GM12878 (cell line): ENCODE results near the gene BRICD5. TPM values are rescaled to one million over a fixed set of nuclear protein-coding genes. Genes with fewer than 3 reads are reported as not detected.

Experiments used
- BHLHE40 ChIP-seq, 2 experiments: fragments of 450-650 bp in 1 of 2; IDR thresholded peaks; 2 replicates each; pipeline ENCODE4 v1.6.1; 2011 to 2017; ENCODE audit warnings: low read depth in 2 of 2, borderline replicate concordance in 1 of 2, improper control_type of control experiment in 1 of 2, low read length in 1 of 2, mild to moderate bottlenecking in 1 of 2
- CREB1 ChIP-seq: IDR thresholded peaks from 2 replicates; pipeline ENCODE4 v1.6.1; 2012; ENCODE audit warnings: low read depth, mild to moderate bottlenecking, inconsistent platforms
- EGR1 ChIP-seq, 2 experiments: IDR thresholded peaks; 1 replicate in 1 of 2; 2 replicates in 1 of 2; pipeline ENCODE4 v1.6.1; 2011 to 2012; ENCODE audit warnings: low read depth in 2 of 2, low read length in 2 of 2, borderline replicate concordance in 1 of 2, mild to moderate bottlenecking in 1 of 2, moderate library complexity in 1 of 2
- EP300 ChIP-seq, 2 experiments: fragments of 150-350 bp in 1 of 2; IDR thresholded peaks; 2 replicates each; pipeline ENCODE4 v1.6.1; 2011 to 2012; ENCODE audit warnings: low read depth in 2 of 2, low read length in 2 of 2, borderline replicate concordance in 1 of 2, improper control_type of control experiment in 1 of 2, inconsistent platforms in 1 of 2; ENCODE audit not compliant: control insufficient read depth in 1 of 2
- HDAC2 ChIP-seq: fragments of 200-600 bp; sonication (generic); IDR thresholded peaks from 2 replicates; pipeline ENCODE4 v1.6.1; 2017
- KDM1A ChIP-seq: fragments of 200-600 bp; sonication (generic); IDR thresholded peaks from 2 replicates; pipeline ENCODE4 v1.6.1; 2016; ENCODE audit warnings: borderline replicate concordance
- MYC ChIP-seq: IDR thresholded peaks from 2 replicates; pipeline ENCODE4 v1.6.1; 2011; ENCODE audit warnings: mild to moderate bottlenecking, low read length, moderate library complexity, inconsistent platforms; ENCODE audit not compliant: insufficient read depth, insufficient replicate concordance, insufficient read length, severe bottlenecking
- NBN ChIP-seq: fragments of 450-650 bp; IDR thresholded peaks from 2 replicates; pipeline ENCODE4 v1.6.1; 2016
- RBBP5 ChIP-seq: fragments of 200-600 bp; sonication (generic); conservative IDR thresholded peaks from 2 replicates; pipeline ENCODE4 v1.6.1; 2016
- SIN3A ChIP-seq: IDR thresholded peaks from 2 replicates; pipeline ENCODE4 v1.6.1; 2012; ENCODE audit warnings: low read depth, low read length, improper control_type of control experiment
- SIX5 ChIP-seq: IDR thresholded peaks from 2 replicates; pipeline ENCODE4 v1.6.1; 2011; ENCODE audit warnings: mild to moderate bottlenecking, low read depth, low read length, moderate library complexity; ENCODE audit not compliant: severe bottlenecking
- SMC3 ChIP-seq: IDR thresholded peaks from 2 replicates; pipeline ENCODE4 v1.6.1; 2011; ENCODE audit warnings: low read length, improper control_type of control experiment, borderline replicate concordance
- STAT1 ChIP-seq: fragments of 450-650 bp; conservative IDR thresholded peaks from 2 replicates; pipeline ENCODE4 v1.6.1; 2014; ENCODE audit warnings: antibody characterized with exemption, mild to moderate bottlenecking
- STAT3 ChIP-seq: IDR thresholded peaks from 2 replicates; pipeline ENCODE4 v1.6.1; 2011; ENCODE audit warnings: low read depth, low read length, improper control_type of control experiment
- YY1 ChIP-seq: IDR thresholded peaks from 2 replicates; pipeline ENCODE4 v1.6.1; 2011; ENCODE audit warnings: low read depth, mild to moderate bottlenecking, low read length
- ZBED1 ChIP-seq: IDR thresholded peaks from 2 replicates; pipeline ENCODE4 v1.6.1; 2016; ENCODE audit warnings: borderline replicate concordance
- ZNF384 ChIP-seq: IDR thresholded peaks from 2 replicates; pipeline ENCODE4 v1.6.1; 2012; ENCODE audit warnings: low read depth, mild to moderate bottlenecking, low read length, improper control_type of control experiment, borderline replicate concordance
- polyA plus RNA-seq, 11 experiments: library from polyadenylated mRNA; depleted of rRNA in 4 of 11; unstranded in 6 of 11; stranded (reverse) in 5 of 11; fragments of >200 nt; fragmentation: Nextera tagmentation in 4 of 11; fragmentation: Illumina TruSeq in 1 of 11; extraction: Ambion mirVana in 4 of 11; extraction: Trizol in 1 of 11; gene quantifications; 1 replicate in 1 of 11; 2 replicates in 10 of 11; pipeline versions ENCODE4 v1.2.1 to v1.2.3, GENCODE V29; 2011 to 2016; ENCODE audit warnings: inconsistent platforms in 2 of 11, missing spikeins in 2 of 11, low read depth in 1 of 11
- total RNA-seq, 4 experiments: library from RNA; depleted of rRNA in 3 of 4; stranded (reverse); fragments of >200 nt in 3 of 4; fragmentation: Illumina TruSeq in 1 of 4; extraction: Trizol in 1 of 4; gene quantifications; 2 replicates each; pipeline versions ENCODE4 v1.2.1 to v1.2.3, GENCODE V29; 2013 to 2021
- TF ChIP-seq, protein P1 (sequence below): fragments of 450-650 bp; IDR thresholded peaks from 2 replicates; pipeline ENCODE4 v1.6.1; 2017; ENCODE audit warnings: mild to moderate bottlenecking, low read depth, inconsistent platforms; ENCODE audit not compliant: poor library complexity, severe bottlenecking
- TF ChIP-seq, protein P2 (sequence below): fragments of 450-650 bp; IDR thresholded peaks from 2 replicates; pipeline ENCODE4 v1.6.1; 2016; ENCODE audit warnings: mild to moderate bottlenecking, moderate library complexity, borderline replicate concordance
- TF ChIP-seq, protein P3 (sequence below): fragments of 450-650 bp; IDR thresholded peaks from 2 replicates; pipeline ENCODE4 v1.6.1; 2017; ENCODE audit warnings: low read depth, mild to moderate bottlenecking, moderate library complexity

The BRICD5 gene
- total and polyA plus RNA-seq, 10 of the 15 experiments (the other 5 are each of a cell fraction or from before 2014, with no cell fraction given): 0.58 to 11.6 (median 1.5) TPM; not detected in 1

DNA sequence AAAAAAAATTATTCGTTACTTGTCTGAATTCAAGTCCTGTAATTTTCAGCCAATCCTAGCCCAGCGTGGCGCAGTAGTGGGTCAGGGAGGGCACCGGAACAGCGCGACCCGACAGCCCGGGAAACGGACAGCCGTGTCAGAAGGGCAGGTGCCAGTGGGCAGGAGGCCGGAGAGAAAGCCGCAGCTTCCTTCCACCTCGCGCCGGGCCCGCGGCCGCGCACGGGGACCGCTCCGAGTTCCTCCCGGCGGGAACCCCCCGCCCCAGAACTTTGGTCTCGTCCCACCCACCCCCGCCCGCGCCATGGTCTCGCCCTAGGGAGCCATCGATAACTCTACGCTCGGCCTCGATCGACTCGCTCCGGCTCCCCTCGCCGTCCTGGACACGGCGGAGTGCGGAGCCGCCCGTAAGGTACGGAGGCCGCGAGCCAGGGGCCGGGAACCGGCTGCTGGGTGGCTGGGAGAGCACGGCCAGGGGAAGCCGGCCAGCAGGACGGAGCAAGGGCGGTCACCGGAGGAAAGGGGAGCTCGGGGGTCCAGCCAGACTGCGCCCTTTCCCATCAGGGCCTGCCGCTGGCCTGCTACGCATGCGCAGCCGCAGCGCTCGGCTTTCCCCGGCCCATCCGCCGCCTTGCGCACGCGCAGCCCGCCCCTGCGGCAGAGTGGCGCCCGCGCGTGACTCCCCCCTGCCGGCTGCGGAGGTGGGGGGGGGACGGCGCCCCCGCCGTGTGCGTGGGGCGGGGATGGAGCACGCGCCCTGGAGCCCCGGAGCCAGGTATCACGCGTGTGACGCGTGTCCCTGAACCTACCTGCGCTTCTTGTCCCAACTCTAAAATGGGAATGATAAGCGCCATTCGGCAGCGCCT, 5.3 kb downstream of the BRICD5 start, which contains the start of gene MLST8 (continued):
- peak in 1 of 2 experiments; percentile 93; a peak in 2 of 3 replicates for TF ChIP-seq EGR1 (IDR thresholded peaks at IDR 0.05; ENCODE audit: borderline replicate concordance in 1 of 2, low read depth in 2 of 2, low read length in 2 of 2)
- no peak for TF ChIP-seq RBBP5
- no peak for TF ChIP-seq HDAC2
- TF ChIP-seq YY1: peak; percentile 87
- peak; percentile 56 for TF ChIP-seq CREB1
- no peak for TF ChIP-seq EP300 (IDR thresholded peaks at IDR 0.05; ENCODE audit: borderline replicate concordance in 1 of 2, control insufficient read depth in 1 of 2, low read depth in 2 of 2, low read length in 2 of 2)
- TF ChIP-seq NBN: peak; percentile 34; the same call in 1 of the 2 replicates
- TF ChIP-seq KDM1A: no peak
- TF ChIP-seq, protein P1, sequence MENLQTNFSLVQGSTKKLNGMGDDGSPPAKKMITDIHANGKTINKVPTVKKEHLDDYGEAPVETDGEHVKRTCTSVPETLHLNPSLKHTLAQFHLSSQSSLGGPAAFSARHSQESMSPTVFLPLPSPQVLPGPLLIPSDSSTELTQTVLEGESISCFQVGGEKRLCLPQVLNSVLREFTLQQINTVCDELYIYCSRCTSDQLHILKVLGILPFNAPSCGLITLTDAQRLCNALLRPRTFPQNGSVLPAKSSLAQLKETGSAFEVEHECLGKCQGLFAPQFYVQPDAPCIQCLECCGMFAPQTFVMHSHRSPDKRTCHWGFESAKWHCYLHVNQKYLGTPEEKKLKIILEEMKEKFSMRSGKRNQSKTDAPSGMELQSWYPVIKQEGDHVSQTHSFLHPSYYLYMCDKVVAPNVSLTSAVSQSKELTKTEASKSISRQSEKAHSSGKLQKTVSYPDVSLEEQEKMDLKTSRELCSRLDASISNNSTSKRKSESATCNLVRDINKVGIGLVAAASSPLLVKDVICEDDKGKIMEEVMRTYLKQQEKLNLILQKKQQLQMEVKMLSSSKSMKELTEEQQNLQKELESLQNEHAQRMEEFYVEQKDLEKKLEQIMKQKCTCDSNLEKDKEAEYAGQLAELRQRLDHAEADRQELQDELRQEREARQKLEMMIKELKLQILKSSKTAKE: no peak
- no peak for TF ChIP-seq STAT3
- peak; percentile 55 for TF ChIP-seq SIX5
- TF ChIP-seq, protein P2, sequence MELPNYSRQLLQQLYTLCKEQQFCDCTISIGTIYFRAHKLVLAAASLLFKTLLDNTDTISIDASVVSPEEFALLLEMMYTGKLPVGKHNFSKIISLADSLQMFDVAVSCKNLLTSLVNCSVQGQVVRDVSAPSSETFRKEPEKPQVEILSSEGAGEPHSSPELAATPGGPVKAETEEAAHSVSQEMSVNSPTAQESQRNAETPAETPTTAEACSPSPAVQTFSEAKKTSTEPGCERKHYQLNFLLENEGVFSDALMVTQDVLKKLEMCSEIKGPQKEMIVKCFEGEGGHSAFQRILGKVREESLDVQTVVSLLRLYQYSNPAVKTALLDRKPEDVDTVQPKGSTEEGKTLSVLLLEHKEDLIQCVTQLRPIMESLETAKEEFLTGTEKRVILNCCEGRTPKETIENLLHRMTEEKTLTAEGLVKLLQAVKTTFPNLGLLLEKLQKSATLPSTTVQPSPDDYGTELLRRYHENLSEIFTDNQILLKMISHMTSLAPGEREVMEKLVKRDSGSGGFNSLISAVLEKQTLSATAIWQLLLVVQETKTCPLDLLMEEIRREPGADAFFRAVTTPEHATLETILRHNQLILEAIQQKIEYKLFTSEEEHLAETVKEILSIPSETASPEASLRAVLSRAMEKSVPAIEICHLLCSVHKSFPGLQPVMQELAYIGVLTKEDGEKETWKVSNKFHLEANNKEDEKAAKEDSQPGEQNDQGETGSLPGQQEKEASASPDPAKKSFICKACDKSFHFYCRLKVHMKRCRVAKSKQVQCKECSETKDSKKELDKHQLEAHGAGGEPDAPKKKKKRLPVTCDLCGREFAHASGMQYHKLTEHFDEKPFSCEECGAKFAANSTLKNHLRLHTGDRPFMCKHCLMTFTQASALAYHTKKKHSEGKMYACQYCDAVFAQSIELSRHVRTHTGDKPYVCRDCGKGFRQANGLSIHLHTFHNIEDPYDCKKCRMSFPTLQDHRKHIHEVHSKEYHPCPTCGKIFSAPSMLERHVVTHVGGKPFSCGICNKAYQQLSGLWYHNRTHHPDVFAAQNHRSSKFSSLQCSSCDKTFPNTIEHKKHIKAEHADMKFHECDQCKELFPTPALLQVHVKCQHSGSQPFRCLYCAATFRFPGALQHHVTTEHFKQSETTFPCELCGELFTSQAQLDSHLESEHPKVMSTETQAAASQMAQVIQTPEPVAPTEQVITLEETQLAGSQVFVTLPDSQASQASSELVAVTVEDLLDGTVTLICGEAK: no peak
- TF ChIP-seq SMC3: no peak; the same call in 1 of the 2 replicates
- TF ChIP-seq, protein P3, sequence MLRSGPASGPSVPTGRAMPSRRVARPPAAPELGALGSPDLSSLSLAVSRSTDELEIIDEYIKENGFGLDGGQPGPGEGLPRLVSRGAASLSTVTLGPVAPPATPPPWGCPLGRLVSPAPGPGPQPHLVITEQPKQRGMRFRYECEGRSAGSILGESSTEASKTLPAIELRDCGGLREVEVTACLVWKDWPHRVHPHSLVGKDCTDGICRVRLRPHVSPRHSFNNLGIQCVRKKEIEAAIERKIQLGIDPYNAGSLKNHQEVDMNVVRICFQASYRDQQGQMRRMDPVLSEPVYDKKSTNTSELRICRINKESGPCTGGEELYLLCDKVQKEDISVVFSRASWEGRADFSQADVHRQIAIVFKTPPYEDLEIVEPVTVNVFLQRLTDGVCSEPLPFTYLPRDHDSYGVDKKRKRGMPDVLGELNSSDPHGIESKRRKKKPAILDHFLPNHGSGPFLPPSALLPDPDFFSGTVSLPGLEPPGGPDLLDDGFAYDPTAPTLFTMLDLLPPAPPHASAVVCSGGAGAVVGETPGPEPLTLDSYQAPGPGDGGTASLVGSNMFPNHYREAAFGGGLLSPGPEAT: peak; percentile 86; the same call in 1 of the 2 replicates
- TF ChIP-seq ZNF384: no peak
- 0 out of 2 replicates have a peak, but pooled peaks have one; percentile 23 for TF ChIP-seq STAT1
- TF ChIP-seq ZBED1: no peak; the same call in 1 of the 2 replicates
- TF ChIP-seq BHLHE40 (IDR thresholded peaks at IDR 0.05; ENCODE audit: borderline replicate concordance in 1 of 2, low read depth in 2 of 2, low read length in 1 of 2): peak; percentile 88 to 96
- TF ChIP-seq SIN3A: peak; percentile 41; the same call in 1 of the 2 replicates
- peak; percentile 93 for TF ChIP-seq MYC
